ENCODE data around the gene SLC4A9.

SLC4A9 gene

GRCh38 chr5:140362875-140363630 is 3.1 kb downstream of the SLC4A9 start:
- DNase-seq, result peak; percentile 90 to 91

DNA sequence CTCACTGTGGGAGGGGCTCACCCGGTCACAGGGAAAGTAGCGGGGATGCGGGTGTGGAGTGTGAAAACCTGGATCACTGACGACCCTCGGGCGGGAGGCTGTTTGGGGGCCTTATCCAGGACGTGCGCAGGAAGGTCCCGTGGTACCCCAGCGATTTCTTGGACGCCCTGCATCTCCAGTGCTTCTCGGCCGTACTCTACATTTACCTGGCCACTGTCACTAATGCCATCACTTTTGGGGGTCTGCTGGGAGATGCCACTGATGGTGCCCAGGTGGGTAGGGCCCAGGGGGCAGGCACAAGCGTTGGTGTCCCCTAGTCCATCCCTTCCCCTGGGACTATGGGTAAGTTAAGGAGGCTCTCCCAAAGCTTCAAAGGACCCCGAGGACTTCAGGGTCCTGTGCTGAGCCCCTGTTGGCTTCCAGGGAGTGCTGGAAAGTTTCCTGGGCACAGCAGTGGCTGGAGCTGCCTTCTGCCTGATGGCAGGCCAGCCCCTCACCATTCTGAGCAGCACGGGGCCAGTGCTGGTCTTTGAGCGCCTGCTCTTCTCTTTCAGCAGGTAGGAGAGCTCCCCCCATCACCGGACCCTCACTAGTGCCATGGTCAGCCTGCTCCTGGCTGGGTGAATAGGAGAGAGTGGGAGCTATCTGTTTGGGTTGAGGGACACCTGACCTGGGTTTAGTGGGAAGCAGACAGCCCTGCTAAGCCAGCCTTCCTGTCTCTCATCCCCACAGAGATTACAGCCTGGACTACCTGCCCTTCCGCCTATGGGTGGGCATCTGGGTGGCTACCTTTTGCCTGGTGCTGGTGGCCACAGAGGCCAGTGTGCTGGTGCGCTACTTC is 3.9 kb downstream of the SLC4A9 start:
- no peak for DNase-seq

GRCh38 chr5:140364472-140364765 is 4.4 kb downstream of the SLC4A9 start:
- DNase-seq, result no peak

- DNase-seq, result no peak
Measured at GRCh38 chr5:140365282-140365681, 5.3 kb downstream of the SLC4A9 start.

- DNase-seq, result no peak
Measured at GRCh38 chr5:140365941-140366340, 5.9 kb downstream of the SLC4A9 start.

DNA sequence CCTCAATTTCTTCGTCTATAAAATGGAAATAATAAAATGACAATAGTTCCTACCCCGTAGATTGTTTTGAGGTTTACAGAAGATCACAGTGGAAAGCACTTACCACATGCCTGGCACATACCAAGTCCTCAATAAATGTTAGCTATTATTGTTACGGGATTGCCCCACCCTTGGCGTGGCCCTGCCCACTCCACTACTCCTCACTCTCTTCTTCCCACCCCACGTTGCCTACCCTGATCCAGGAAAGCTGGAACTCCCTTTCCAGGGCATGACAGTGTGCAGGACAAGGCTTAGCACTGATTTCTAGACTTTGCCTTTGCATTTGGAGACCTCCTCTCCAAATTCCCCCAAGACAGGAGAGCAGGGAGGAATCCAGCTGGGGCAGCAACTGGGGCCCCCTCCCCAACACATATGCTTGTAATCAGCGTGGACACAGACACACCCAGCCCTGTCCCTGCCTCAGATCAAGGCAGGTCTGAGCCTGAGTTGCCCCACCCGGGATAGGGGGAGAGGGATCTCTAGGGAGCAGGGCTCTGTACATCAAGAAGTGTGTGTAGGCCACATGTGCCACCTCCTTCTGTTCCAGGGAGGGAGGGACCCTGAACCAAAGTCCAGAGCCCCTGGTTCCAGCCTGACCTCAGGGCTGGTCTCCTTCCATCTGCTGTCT is 6.7 kb downstream of the SLC4A9 start:
- DNase-seq, result no peak

DNA sequence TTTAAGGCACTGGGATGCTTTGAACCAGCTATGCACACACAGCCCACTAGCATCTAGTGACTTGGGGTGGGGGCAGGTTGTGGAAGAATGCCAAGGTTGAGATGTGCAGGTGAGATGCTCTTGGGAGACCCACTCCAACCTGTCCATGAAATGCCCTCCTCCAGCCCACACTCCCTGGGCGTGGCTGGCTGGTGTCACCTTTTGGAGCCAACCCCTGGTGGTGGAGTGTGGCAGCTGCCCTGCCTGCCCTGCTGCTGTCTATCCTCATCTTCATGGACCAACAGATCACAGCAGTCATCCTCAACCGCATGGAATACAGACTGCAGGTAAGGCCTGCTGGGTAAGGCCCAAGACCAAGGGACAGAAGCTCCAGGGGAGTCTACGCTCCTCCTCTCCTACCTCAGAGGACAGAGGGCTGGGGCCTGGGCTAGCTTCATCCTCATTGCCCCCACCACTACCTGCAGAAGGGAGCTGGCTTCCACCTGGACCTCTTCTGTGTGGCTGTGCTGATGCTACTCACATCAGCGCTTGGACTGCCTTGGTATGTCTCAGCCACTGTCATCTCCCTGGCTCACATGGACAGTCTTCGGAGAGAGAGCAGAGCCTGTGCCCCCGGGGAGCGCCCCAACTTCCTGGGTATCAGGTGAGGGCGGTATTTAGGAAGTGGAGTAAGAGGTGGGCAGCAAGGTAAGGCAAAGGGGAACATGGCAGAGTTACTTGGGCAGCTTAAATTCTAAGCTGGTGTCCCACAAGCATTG is 7.4 kb downstream of the SLC4A9 start:
- no peak for DNase-seq

DNA sequence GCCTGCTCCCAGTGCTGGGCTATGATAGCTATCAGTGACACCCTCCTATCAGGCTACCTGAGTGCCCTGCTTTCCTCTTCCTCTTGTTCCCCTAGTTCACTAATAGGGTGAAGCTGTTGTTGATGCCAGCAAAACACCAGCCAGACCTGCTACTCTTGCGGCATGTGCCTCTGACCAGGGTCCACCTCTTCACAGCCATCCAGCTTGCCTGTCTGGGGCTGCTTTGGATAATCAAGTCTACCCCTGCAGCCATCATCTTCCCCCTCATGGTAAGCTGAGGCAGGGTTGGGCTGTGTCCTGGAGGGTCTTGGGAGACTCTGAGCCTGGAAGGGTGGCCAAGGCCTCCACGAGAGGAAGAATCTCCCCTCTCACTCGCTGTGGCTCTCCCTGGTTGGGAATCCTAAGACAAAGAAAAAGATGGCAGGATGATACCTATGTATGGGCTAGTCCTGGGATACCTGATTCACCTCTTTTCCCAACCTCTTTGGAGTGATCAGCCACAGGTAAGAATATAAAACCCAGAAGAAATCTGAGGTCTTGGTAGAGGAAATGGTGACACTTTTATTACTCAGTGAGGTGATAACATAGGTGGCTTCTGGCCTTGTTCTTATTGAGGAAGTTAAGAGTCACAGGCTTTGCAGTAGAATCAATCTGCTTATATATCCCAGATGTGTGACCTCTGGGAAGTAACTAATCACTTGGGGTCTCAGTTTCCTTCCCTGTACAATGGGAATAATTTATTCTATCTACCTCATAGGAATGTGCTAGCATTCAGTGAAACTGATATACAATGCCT is 11.6 kb downstream of the SLC4A9 start:
- DNase-seq, result no peak

DNA sequence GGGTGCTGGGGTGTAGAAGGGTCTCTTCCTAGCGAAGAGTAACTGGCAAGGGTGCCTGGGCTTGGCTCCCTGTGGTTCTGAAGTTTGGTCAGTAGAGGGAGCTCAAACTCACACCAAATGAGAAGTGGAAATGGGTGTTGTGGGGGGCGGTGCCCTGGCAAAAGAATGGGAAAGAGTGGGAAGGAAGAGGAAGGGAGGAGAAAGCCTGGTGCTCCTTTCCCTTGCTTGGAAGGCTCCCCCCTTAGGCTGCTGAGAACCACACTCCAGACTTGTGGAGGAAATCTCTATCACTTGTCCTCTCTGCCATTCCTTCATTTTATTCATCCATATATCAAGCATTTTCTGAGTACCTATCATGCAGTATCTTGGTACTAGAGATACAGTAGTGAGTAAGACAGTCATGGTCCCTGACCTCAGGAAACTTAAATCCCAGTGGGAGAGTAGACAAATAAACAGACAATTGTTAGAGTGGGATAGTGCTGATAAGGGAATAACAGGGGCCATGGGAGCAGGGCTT is 13.0 kb downstream of the SLC4A9 start:
- DNase-seq, result peak; percentile 40 to 59

- no peak for DNase-seq
Measured at GRCh38 chr5:140381351-140381750, 21.4 kb downstream of the SLC4A9 start.

GRCh38 chr5:140381972-140382371 is 22.0 kb downstream of the SLC4A9 start:
- no peak for DNase-seq

DNA sequence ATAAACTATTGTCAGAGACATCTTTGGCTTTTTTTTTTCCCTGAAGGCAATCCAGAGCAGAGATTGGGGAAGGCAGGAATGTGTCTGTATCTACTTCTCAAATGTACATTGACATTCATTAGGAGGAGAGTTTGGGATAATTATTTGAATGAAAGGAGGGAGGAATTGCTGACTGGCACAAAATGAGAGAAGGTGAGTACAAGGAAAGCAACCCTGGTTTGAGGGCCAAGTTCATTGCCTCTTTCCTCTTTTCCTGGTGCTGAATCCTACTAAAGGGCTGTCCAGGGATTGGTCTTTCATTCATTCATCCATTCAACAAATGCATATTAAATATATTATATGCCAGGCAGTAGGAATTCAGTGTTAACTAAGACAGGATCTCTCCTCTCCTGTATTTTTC is 22.9 kb downstream of the SLC4A9 start:
- DNase-seq, result no peak

DNA sequence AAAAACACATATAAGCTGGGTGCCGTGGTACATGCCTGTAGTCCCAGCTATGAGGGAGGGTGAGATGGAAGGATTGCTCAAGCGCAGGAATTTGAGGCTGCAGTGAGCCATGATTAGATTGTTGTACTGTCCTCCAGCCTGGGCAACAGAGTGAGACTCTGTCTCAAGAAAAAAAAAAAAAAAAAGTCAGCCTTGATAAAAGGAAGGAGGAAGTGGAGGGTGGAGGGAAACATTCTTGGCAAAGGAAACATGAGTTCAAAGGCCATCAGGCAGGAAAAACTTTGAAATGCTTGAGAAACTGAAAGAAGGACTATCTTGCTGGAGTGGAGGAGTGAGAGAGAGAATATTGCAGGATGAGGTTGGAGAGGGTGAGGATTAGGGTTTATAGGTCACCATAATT is 23.3 kb downstream of the SLC4A9 start:
- DNase-seq, result no peak

DNA sequence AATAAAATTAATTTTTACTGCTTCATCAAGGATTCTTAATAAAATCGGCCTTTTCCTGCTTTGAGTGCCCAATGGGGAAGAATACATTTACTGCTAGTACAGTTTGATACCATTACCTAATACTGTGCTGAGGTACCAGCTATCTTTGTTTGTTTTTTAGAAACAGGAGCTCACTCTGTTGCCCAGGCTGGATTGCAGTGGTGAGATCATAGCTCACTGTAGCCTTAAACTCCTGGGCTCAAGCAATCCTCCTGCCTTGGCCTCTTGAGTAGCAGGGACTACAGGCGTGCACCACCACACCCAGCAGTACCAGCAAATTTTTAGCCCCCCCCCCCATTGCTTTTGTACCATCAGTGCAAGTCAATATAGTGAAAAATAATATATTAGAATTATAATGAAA is 28.1 kb downstream of the SLC4A9 start:
- DNase-seq, result no peak

DNA sequence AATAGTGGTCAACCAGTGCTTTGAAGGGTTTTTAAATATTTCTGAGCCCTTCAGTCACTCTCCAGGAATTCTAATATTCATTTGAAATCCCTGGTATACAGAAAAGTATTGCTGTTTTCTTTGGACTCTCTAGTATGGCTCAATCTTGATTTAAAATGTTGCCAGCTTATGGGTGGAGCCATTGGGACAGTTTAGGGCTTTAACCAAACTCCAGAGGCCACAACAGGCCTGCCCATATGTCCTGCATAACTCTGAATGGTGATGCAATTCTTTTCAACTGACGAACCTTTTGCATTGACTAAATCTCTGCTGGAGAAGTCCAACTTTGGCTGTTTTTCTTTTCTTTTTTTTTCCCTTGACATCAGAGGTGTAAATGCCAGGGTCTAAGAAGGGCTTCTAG is 31.3 kb downstream of the SLC4A9 start:
- no peak for DNase-seq

DNA sequence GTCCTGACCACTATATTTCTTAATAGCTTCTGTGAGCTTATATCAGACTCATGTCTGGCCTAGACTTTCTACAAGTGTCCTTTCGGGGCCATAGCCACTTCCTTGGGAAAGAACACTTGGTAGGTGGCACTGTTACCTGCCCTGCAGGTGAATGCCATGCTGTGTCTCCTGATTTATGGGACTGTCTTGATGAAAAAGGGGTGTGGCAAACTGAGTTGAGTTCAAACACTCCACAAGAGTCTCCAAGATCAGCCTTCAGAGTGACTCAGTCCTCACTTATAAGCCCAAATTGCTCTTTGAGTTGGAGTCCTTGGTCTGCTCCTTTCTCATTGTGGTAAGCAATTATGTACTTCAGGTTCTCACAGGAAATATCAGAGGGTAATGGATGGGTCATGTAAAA is 31.7 kb downstream of the SLC4A9 start:
- DNase-seq, result no peak

- DNase-seq, result no peak
Measured at GRCh38 chr5:140393738-140394137, 33.7 kb downstream of the SLC4A9 start.

- DNase-seq, result no peak
Measured at GRCh38 chr5:140398379-140398811, 38.4 kb downstream of the SLC4A9 start.

DNA sequence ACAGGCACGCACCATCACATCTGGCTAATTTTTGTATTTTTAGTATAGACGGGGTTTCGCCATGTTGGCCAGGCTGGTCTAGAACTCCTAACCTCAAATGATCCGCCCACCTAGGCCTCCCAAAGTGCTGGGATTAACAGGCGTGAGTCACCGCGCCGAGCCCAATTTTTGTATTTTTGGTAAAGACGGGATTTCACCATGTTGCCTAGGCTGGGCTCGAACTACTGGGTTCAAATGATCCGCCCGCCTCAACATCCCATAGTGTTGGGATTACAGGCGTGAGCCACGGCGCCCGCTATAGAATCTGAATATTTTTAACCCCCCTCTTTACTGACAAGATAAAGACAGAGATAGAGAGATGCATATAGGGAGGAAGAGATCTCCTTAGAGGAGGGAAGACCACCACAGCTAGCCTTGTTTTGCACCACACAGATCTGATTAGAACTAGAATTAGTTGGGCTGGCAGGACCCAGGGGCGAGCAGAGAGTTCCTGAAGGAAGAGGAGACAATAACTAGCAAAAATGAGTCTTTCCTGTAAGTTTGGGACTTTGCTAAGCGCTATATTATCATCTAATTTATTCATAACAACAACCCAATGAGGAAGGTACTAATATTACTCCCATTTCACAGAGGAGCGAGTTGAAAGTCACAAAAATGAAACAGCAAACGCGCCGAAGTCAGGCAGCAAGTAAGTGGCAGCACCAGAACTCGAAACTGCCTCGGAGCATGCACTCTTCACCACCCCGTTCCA is 40.2 kb downstream of the SLC4A9 start:
- peak in 1 of 2 donors; percentile 8 for DNase-seq

GRCh38 chr5:140400730-140401361 is 40.9 kb downstream of the SLC4A9 start:
- DNase-seq, result peak; percentile 82 to 86

Data from stimulated activated CD4-positive, alpha-beta T cell treated with anti-CD3 and anti-CD28 coated beads, Interleukin-2, amount 100 ng/mL, for 24 hours (primary cell).